Measurements from ENCODE around the gene PUS1.
"Not testable (repeated sequence)": the region's sequence is repeated elsewhere in the genome, so short reads cannot be mapped to it uniquely, and the experiment has no call there.

The PUS1 gene

GRCh38 chr12:131928711-131929580, at the start of gene PUS1:
Gene PUS1 (plus strand): TSS chr12:131929276. CDS start chr12:131929723, 447 bp downstream.
- TF ChIP-seq CTCF (IDR thresholded peaks at IDR 0.05; ENCODE audit: low read depth, low read length), result no peak
- H3K4me3 ChIP-seq (ENCODE audit: low read depth, low read length), result peak within 1 kb of the TSS; percentile 90

DNA sequence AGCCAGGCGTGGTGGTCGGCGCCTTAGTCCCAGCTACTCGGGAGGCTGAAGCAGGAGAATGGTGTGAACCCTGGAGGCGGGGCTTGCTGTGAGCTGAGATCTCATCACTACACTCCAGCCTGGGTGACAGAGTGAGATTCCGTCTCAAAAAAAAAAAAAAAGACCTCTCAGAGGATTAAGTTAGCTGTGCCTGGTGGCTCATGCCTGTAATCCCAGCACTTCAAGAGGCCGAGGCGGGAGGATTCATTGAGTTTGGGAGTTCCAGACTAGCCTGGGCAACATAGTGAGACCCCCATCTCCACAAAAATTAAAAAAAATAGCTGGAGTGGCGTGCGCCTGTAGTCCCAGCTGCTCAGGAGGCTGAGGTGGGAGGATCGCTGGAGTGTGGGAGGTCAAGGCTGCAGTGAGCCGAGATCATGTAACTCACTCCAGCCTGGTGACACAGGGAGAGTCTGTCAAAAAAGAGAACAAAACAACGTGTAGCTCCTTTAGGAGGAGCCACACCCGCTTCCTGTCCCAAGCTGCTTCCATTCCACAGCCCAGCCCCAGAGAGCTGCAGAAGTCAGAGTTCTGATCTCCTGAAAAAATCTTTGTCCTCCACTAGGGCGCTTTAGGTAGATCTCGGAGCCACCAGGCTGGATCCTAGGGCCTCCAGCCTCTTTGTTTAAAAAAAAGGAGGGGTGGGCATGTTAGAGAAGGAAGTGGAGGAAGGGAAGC, 46.1 kb upstream of the PUS1 start:
- TF ChIP-seq CTCF (IDR thresholded peaks at IDR 0.05; ENCODE audit: low read depth, low read length), result no peak
- H3K4me3 ChIP-seq (ENCODE audit: low read depth, low read length), result no peak overlapping the region

DNA sequence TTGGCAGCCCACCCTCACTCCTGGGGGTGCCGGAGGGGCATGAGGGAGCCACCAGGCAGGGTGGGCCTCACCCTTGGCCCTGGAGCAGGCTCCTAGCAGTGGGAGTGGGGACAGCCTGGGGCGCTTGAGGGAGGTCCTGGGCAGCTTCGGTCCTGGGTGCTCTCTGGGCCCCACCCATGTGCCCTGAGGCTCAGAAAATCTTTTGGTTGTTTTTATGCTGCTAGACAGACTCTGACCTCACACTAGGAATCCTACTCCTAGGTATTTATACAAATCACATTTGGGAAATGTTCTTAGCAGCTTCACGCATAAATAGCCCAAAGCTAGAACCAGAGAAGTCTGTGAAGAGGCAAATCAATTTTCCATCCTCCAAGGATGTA, 45.6 kb upstream of the PUS1 start:
- TF ChIP-seq CTCF (IDR thresholded peaks at IDR 0.05; ENCODE audit: low read depth, low read length), result no peak
- H3K4me3 ChIP-seq (ENCODE audit: low read depth, low read length), result no peak overlapping the region

DNA sequence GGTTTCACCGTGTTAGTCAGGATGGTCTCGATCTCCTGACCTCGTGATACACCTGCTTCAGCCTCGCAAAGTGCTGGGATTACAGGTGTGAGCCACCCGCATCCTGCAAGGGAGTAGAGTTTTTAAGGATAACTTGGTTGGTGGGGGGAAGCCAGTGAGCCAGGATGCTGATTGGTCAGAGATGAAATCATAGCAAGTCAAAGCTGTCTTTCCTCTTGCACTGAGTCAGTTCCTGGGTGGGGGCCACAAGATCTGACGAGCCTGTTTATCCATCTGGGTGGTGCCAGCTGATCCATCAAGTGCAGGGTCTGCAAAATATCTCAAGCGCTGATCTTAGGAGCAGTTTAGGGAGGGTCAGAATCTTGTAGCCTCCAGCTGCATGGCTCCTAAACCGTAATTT, 44.0 kb upstream of the PUS1 start:
- H3K4me3 ChIP-seq (ENCODE audit: low read depth, low read length), result not testable (repeated sequence)

DNA sequence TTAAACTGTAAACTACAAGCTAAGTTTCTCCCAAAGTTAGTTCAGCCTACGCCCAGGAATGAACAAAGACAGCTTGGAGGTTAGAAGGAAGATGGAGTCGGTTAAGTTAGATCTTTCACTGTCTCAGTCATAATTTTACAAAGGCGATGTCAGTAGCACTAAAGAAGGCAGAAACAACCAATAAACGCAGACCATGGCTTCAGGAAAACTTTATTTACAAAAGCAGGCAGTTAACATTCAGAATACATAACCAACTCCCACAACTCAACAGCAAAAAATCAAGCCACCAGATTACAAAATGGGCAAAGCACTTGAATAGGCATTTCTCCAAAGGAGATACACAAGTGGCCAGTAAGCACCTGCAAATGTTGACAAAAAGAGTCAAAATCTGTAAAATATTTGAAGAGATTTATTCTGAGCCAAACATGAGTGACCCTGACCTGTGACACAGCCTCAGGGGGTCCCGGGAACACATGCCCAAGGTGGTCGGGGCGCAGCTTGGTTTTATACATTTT, 43.5 kb upstream of the PUS1 start:
- no peak for TF ChIP-seq CTCF (IDR thresholded peaks at IDR 0.05; ENCODE audit: low read depth, low read length)

DNA sequence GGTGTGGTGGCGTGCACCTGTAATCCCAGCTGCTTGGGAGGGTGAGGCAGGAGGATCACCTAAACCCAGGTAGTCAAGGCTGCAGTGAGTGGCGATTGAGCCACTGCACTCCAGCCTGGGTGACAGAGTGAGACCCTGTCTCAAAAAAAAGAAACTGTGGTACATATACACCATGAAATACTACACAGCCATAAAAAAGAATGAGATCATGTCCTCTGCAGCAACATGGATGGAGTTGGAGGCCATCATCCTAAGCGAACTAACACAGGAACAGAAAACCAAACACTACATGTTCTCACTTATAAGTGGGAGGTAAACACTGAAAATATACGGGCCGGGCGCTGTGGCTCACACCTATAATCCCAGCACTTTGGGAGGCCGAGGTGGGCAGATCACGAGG, 37.4 kb upstream of the PUS1 start:
- not testable (repeated sequence) for H3K4me3 ChIP-seq (ENCODE audit: low read depth, low read length)

More for the DNA sequence above, 43.5 kb upstream of the PUS1 start:
- no peak overlapping the region for H3K4me3 ChIP-seq (ENCODE audit: low read depth, low read length)

GRCh38 chr12:131892711-131893604, 36.1 kb upstream of the PUS1 start:
- no peak for TF ChIP-seq CTCF (IDR thresholded peaks at IDR 0.05; ENCODE audit: low read depth, low read length)
- no peak overlapping the region for H3K4me3 ChIP-seq (ENCODE audit: low read depth, low read length)
